Colonic mucosa (tissue), 4 donors: ENCODE results near the gene CEMIP. TPM values are rescaled to one million over a fixed set of nuclear protein-coding genes. Genes with fewer than 3 reads are reported as not detected.
A peak's percentile ranks its signal among the peaks of the same experiment; 100 is the strongest.

ENCODE experiments used
- DNase-seq: peaks from one replicate; pipeline ENCODE4 v3.0.0-alpha.2; 2020
- H3K27ac ChIP-seq: fragments of 200-600 bp; one replicate; pipeline ENCODE4 v1.8.0; 2021
- H3K27me3 ChIP-seq: fragments of 200-600 bp; one replicate; pipeline ENCODE4 v1.8.0; 2021
- H3K36me3 ChIP-seq: fragments of 200-600 bp; one replicate; pipeline ENCODE4 v1.8.0; 2021
- H3K4me1 ChIP-seq: fragments of 200-600 bp; one replicate; pipeline ENCODE4 v1.8.0; 2021; ENCODE audit warnings: mild to moderate bottlenecking
- H3K4me3 ChIP-seq: fragments of 200-600 bp; one replicate; pipeline ENCODE4 v1.8.0; 2021
- H3K9ac ChIP-seq, 2 donors: one replicate each; pipeline ENCODE4 v1.7.0; 2013; ENCODE audit warnings: control low read depth in 2 of 2, low read depth in 2 of 2, low read length in 2 of 2
- H3K9me3 ChIP-seq: fragments of 200-600 bp; one replicate; pipeline ENCODE4 v1.8.0; 2021
- intact Hi-C: fragments of 100-400 bp; cut with DNase I; formaldehyde crosslinking; loops from one replicate; pipeline ENCODE4 v1.14.1; 2022
- total RNA-seq, 2 donors: library from RNA; stranded (reverse); fragmentation: NEBNext Ultra II Directional in 1 of 2; extraction: Animal tissue kit (Norgen Biotek cat#: 25700) in 1 of 2; gene quantifications; one replicate each; pipeline ENCODE4 v1.2.1, GENCODE V29; 2021
- TF ChIP-seq, protein P1 (sequence below): fragments of 200-600 bp; IDR thresholded peaks from one replicate; pipeline ENCODE4 v1.8.0; 2022; ENCODE audit warnings: antibody characterized with exemption, mild to moderate bottlenecking
- donor health status: healthy.
- donor health status: DM: no; HTN: no; CAD: no.
- donor health status: DM: no; HTN: no; CAD: no.

Gene CEMIP
- total RNA-seq, 2 donors from 2014 or later = 2.1 to 2.9 TPM

DNA sequence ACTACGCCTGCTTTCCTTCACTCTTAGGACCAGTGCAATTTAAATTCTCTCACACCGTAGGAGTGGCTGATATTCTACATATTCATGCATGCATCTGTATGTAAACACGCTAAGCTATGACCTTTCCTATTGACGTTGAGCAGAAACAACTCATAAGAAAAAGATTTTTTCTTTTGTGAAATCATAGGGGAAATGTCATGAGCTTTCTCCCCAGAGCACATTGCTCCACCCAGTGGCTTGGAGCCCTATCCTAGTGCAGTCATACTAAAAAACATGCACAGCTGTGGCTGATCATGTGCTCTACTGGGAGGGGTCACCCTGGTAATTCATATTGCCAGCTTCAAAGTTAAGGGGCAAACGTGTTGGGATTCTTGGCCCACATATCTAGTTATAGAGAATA, 212.3 kb downstream of the CEMIP start:
- intact Hi-C loops = no loop called here
- peak; percentile 66 for DNase-seq
- Histone ChIP-seq H3K4me1 (peaks cover 14% of the 10 kb centered on the region), H3K36me3 (no peaks in the 10 kb centered on the region), H3K9ac (no peak overlapping the region), H3K27ac (peak overlapping the region; percentile 94), H3K9me3 (no peaks in the 10 kb centered on the region), H3K4me3 (no peak overlapping the region), H3K27me3 (no peaks in the 10 kb centered on the region)
- TF ChIP-seq, protein P1, sequence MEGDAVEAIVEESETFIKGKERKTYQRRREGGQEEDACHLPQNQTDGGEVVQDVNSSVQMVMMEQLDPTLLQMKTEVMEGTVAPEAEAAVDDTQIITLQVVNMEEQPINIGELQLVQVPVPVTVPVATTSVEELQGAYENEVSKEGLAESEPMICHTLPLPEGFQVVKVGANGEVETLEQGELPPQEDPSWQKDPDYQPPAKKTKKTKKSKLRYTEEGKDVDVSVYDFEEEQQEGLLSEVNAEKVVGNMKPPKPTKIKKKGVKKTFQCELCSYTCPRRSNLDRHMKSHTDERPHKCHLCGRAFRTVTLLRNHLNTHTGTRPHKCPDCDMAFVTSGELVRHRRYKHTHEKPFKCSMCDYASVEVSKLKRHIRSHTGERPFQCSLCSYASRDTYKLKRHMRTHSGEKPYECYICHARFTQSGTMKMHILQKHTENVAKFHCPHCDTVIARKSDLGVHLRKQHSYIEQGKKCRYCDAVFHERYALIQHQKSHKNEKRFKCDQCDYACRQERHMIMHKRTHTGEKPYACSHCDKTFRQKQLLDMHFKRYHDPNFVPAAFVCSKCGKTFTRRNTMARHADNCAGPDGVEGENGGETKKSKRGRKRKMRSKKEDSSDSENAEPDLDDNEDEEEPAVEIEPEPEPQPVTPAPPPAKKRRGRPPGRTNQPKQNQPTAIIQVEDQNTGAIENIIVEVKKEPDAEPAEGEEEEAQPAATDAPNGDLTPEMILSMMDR = no peak

DNA sequence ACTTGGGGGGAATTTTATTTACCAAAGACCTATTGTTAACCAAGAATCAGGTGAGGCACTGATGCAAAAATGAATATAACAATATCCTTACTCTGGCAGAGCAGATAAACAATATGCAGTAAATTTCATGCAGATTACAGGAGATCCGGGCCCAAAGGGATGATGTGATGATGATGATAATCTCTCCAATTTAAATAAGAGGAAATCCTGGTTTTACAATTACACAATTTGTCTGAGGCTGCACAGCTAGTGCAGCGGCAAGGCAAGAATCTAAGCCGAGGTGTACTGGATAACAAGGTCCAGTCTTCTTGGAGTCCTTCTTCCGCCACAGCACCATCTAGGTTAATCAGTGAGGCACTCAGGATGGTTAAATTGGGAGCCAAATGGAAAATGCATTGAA, 212.8 kb downstream of the CEMIP start:
- Histone ChIP-seq H3K27me3 (no peaks in the 10 kb centered on the region), H3K9me3 (no peaks in the 10 kb centered on the region), H3K4me1 (peaks cover 14% of the 10 kb centered on the region), H3K4me3 (no peak overlapping the region), H3K36me3 (no peaks in the 10 kb centered on the region), H3K27ac (no peak overlapping the region), H3K9ac (no peak overlapping the region)
- TF ChIP-seq, protein P1 = no peak
- intact Hi-C loops = no loop called here
- no peak for DNase-seq

DNA sequence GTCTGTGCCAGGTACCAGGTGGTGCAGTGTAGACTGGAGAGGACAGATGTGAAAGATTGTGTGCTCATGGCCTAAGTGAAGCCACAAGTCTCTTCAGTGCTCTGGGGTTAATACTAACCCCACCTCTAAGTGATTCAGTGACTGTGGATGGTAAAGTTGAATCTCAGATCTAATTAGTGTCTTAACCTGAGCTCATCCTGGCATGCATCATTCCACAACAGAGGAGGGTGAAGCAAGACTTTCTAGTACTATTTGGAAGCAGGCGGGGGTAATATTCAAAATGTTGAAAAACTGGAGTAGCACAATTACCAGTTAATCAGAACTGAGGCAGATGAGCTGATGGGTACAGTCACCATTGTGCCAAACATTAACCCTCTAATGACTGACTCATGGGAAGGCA, 213.3 kb downstream of the CEMIP start:
- TF ChIP-seq, protein P1 = no peak
- H3K27me3 ChIP-seq = no peaks in the 10 kb centered on the region
- DNase-seq = no peak
- intact Hi-C loops = no loop called here
- H3K36me3 ChIP-seq = no peaks in the 10 kb centered on the region
- H3K9ac ChIP-seq = no peak overlapping the region
- H3K9me3 ChIP-seq = no peaks in the 10 kb centered on the region
- peaks cover 14% of the 10 kb centered on the region for H3K4me1 ChIP-seq
- H3K4me3 ChIP-seq = no peak overlapping the region
- no peak overlapping the region for H3K27ac ChIP-seq

DNA sequence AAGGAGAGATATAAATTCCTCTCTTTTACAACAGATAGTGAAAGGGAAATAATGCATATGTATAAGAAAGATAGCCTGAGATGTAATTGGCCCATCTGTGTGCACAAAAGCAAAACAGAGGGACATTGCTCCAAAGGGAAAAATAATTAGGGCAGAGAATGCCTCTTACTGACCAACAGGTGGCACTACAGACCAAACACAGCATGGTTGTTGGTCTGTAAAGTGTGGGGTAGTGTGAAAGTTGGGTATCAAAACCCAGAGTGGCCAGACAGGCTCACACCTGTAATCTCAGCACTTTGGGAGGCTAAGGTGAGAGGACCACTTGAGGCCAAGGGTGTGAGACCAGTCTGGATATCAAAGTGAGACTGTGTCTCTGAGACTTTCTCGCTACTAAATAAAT, 217.1 kb downstream of the CEMIP start:
- H3K4me3 ChIP-seq = no peak overlapping the region
- no peaks in the 10 kb centered on the region for H3K9me3 ChIP-seq
- H3K27ac ChIP-seq = no peak overlapping the region
- no peak for DNase-seq
- no peak overlapping the region for H3K9ac ChIP-seq
- intact Hi-C loops = no loop called here
- H3K36me3 ChIP-seq = no peaks in the 10 kb centered on the region
- H3K4me1 ChIP-seq = no peaks in the 10 kb centered on the region
- TF ChIP-seq, protein P1 = peak; percentile 24
- no peaks in the 10 kb centered on the region for H3K27me3 ChIP-seq

DNA sequence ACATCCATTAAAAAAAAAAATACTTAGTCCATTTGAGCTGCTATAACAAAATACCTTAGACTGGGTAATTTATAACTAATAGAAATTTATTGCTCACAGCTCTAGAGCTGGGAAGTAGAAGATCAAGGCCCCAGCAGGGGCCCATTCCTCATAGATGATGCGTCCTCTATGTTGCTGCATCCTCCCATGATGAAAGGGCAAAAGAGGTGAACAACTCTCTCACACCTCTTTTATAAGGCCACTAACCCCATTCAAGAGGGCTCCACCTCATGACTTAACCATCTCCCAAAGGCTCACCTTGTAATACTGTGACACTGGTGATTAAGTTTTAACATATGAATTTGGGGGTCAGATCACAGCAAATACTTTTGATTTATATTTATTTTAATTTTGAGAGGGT, 218.5 kb downstream of the CEMIP start:
- Histone ChIP-seq H3K27ac (no peak overlapping the region), H3K9ac (no peak overlapping the region), H3K36me3 (no peaks in the 10 kb centered on the region), H3K27me3 (no peaks in the 10 kb centered on the region), H3K4me1 (peaks cover 2% of the 10 kb centered on the region), H3K4me3 (no peak overlapping the region), H3K9me3 (no peaks in the 10 kb centered on the region)
- no peak for DNase-seq
- TF ChIP-seq, protein P1 = no peak
- intact Hi-C loops = no loop called here

DNA sequence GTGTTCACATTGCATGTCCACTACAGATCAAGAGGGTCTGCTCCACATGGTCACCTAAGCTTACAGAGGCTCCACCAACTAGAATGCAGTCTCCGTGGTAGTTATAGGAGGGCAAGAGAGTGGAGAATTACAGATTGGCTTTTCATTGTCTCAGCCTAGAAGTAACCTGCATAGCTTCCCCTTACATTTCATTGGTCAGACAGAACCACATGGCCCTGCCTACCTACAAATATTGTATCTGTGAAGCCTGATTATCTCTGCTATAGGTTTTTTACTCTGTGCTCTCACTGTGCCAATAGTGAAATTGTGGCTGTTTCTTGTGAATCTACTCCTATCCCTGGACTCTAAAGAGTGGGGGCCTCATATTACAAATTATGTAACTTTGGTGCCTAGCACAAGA, 219.1 kb downstream of the CEMIP start:
- Histone ChIP-seq H3K4me1 (peaks cover 7% of the 10 kb centered on the region), H3K9ac (no peak overlapping the region), H3K9me3 (no peaks in the 10 kb centered on the region), H3K27ac (peak overlapping the region; percentile 7), H3K4me3 (no peak overlapping the region), H3K36me3 (no peaks in the 10 kb centered on the region), H3K27me3 (no peaks in the 10 kb centered on the region)
- DNase-seq = no peak
- TF ChIP-seq, protein P1 = no peak
- intact Hi-C loops = no loop called here
